ENCODE measurements around the gene TENM4.

Gene TENM4

GRCh38 chr11:79068356-79068755 is 372.5 kb downstream of the TENM4 start:
- no peaks in the 10 kb centered on the region for H3K4me1 ChIP-seq (ENCODE audit: insufficient read depth, low read length)
- no peak for TF ChIP-seq CTCF (IDR thresholded peaks at IDR 0.05; ENCODE audit: borderline replicate concordance, extremely low read depth, low read length, poor library complexity, severe bottlenecking)
- no peak for TF ChIP-seq EZH2 (IDR thresholded peaks at IDR 0.05; ENCODE audit: borderline replicate concordance, low read depth, low read length, severe bottlenecking)
- ATAC-seq (ENCODE audit: insufficient read depth, low read depth) (no peak), DNase-seq (no peak)
- no peaks in the 10 kb centered on the region for H4K20me1 ChIP-seq (ENCODE audit: insufficient read depth, low read length)
- H3K27me3 ChIP-seq (ENCODE audit: insufficient read depth, low read length, poor library complexity), result peaks cover 3% of the 10 kb centered on the region
- no peak overlapping the region for H3K9ac ChIP-seq (ENCODE audit: low read depth, low read length)
- H3K36me3 ChIP-seq (ENCODE audit: insufficient read depth, low read length), result no peaks in the 10 kb centered on the region
- no peak overlapping the region for H3K27ac ChIP-seq (ENCODE audit: low read length)
- H3K4me2 ChIP-seq (ENCODE audit: insufficient read depth, low read length), result no peak overlapping the region
- no peak overlapping the region for H2AFZ ChIP-seq (ENCODE audit: low read depth, low read length)
- H3K9me3 ChIP-seq (ENCODE audit: insufficient read depth, low read length, severe bottlenecking), result no peaks in the 10 kb centered on the region
- H3K79me2 ChIP-seq (ENCODE audit: insufficient read depth, low read length), result no peaks in the 10 kb centered on the region
- no peak overlapping the region for H3K4me3 ChIP-seq (ENCODE audit: low read depth in 1 of 2, low read length in 2 of 2)

GRCh38 chr11:79067352-79067679 is 373.5 kb downstream of the TENM4 start:
- DNase-seq (no peak), ATAC-seq (ENCODE audit: insufficient read depth, low read depth) (no peak)
- no peak overlapping the region for H3K9ac ChIP-seq (ENCODE audit: low read depth, low read length)
- H3K27ac ChIP-seq (ENCODE audit: low read length), result no peak overlapping the region
- no peaks in the 10 kb centered on the region for H4K20me1 ChIP-seq (ENCODE audit: insufficient read depth, low read length)
- TF ChIP-seq EZH2 (IDR thresholded peaks at IDR 0.05; ENCODE audit: borderline replicate concordance, low read depth, low read length, severe bottlenecking) (no peak), CTCF (IDR thresholded peaks at IDR 0.05; ENCODE audit: borderline replicate concordance, extremely low read depth, low read length, poor library complexity, severe bottlenecking) (no peak)
- no peaks in the 10 kb centered on the region for H3K4me1 ChIP-seq (ENCODE audit: insufficient read depth, low read length)
- no peak overlapping the region for H2AFZ ChIP-seq (ENCODE audit: low read depth, low read length)
- no peak overlapping the region for H3K4me2 ChIP-seq (ENCODE audit: insufficient read depth, low read length)
- H3K4me3 ChIP-seq (ENCODE audit: low read depth in 1 of 2, low read length in 2 of 2), result no peak overlapping the region
- no peaks in the 10 kb centered on the region for H3K36me3 ChIP-seq (ENCODE audit: insufficient read depth, low read length)
- peaks cover 3% of the 10 kb centered on the region for H3K27me3 ChIP-seq (ENCODE audit: insufficient read depth, low read length, poor library complexity)
- no peaks in the 10 kb centered on the region for H3K79me2 ChIP-seq (ENCODE audit: insufficient read depth, low read length)
- no peaks in the 10 kb centered on the region for H3K9me3 ChIP-seq (ENCODE audit: insufficient read depth, low read length, severe bottlenecking)

- Histone ChIP-seq H3K9me3 (ENCODE audit: insufficient read depth, low read length, severe bottlenecking) (no peaks in the 10 kb centered on the region), H3K36me3 (ENCODE audit: insufficient read depth, low read length) (no peaks in the 10 kb centered on the region), H2AFZ (ENCODE audit: low read depth, low read length) (no peak overlapping the region), H3K79me2 (ENCODE audit: insufficient read depth, low read length) (no peaks in the 10 kb centered on the region), H3K27ac (ENCODE audit: low read length) (no peak overlapping the region), H3K4me3 (ENCODE audit: low read depth in 1 of 2, low read length in 2 of 2) (no peak overlapping the region), H3K4me1 (ENCODE audit: insufficient read depth, low read length) (no peaks in the 10 kb centered on the region), H3K4me2 (ENCODE audit: insufficient read depth, low read length) (no peak overlapping the region), H3K9ac (ENCODE audit: low read depth, low read length) (no peak overlapping the region), H4K20me1 (ENCODE audit: insufficient read depth, low read length) (no peaks in the 10 kb centered on the region), H3K27me3 (ENCODE audit: insufficient read depth, low read length, poor library complexity) (peaks cover 3% of the 10 kb centered on the region)
- no peak for TF ChIP-seq EZH2 (IDR thresholded peaks at IDR 0.05; ENCODE audit: borderline replicate concordance, low read depth, low read length, severe bottlenecking)
- no peak for TF ChIP-seq CTCF (IDR thresholded peaks at IDR 0.05; ENCODE audit: borderline replicate concordance, extremely low read depth, low read length, poor library complexity, severe bottlenecking)
- no peak for DNase-seq
- no peak for ATAC-seq (ENCODE audit: insufficient read depth, low read depth)
These were observed 374.1 kb downstream of the TENM4 start for GRCh38 chr11:79066456-79067351.

Measured in DND-41 (cell line).